SW480 (cell line): ENCODE results near the gene XDH.

ENCODE experiments used
- DNase-seq: peaks from one replicate; pipeline ENCODE4 v3.0.0-alpha.2; 2016; ENCODE audit warnings: low spot score

The XDH gene

DNA sequence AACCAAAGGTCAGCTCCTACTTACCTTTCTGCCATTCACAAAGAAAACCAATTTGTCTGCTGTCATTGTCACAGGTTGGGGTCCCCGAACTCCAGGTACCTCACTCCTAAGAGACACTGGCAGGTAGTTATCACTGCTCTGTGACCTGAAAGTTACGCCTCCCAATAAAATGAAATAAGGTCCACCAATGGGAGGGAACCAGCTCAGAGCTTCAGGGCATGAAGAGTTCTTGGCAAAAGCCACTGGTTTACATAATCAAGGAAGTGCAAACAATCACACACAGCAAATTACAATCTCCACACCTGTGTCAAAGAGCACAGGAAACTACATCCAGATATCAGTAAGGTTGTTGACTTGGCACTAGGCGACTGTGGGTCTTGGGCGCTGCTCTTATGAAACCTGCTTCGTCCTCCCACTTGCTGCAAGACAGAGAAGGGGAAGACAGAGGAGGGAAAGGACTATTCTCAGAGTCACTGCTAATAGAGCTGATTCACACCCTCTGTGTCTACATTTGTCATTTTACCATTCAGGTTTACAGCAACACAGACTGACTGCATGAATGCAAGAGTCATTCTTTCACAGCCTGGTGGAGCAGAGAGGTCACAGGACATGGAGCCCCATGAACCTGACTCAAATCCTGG is at the start of gene XDH:
Gene XDH (minus strand): TSS at position 142 of the 641 bp plus-strand sequence. CDS start 76 bp downstream, at position 66.
- peak; percentile 19 for DNase-seq

DNA sequence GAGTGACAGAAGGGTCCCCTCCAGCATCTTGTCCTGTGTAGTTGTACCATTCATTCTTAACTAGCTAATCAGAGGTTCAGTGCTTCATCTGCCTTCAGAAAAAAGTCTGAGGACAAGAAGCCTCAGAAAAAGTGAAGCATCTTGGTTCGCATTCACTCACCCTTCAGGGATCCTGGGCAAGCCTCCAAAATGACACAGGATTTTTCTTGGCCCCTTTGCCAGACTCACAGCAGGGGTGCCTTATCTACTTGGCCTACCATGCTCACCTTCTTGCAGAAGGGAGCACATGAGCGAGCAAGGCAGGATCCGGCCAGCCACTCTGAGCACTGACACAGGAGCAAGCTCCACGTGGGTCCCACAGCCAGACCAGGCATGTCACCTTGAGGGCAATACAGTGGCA is 43.1 kb upstream of the XDH start:
- DNase-seq = no peak

DNA sequence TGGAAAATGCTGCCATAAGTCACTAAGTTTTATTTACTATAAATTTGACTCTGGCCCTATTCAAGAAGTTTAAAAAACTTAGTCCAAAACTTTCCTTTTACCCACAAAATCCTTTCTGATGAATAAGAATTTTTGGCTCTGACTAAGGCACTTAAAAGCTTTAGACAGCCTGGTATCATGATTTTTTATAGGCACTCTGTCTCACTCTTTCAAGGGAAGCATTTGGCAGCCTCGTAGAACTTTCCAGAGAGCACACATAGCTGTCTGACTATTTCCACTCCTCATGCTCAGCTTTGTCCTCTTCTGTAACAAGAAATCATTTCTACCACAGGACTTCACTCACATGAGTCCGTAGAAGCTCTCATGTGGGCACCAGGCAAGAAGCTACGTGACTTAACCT is 32.3 kb upstream of the XDH start:
- no peak for DNase-seq

DNA sequence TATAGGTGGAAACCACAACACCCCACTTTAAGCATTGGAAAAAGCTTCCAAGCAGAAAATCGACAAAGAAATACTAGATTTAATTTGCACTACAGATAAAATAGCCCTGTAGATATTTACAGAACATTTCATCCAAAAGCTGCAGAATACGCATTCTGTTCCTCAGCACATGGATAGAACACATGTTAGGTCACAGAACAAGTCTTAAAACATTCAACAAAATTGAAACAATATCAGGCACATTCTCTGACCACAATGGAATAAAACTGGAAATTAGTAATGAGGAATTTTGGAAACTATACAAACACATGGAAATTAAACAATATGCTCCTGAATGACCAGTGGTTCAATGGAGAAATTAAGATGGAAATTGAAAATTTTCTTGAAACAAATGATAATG is 27.8 kb upstream of the XDH start:
- DNase-seq = no peak

DNA sequence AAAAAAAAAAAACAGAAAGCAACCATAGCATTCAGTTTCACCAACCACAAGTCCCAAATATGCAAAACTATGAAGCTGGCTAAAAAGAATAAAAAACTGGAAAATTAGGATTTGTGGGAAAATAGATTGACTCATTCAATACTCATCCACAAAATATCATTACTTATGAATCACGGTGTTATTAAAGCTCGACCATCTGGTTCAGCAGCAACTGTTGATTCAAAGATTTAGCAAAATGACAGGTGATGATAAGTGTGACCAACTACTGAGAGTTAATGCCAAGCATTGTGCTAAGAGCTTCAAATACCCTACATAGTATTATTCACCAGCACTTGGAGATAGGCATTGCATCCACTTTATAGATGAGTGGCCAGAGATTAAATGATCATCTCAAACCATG is 26.2 kb upstream of the XDH start:
- no peak for DNase-seq

DNA sequence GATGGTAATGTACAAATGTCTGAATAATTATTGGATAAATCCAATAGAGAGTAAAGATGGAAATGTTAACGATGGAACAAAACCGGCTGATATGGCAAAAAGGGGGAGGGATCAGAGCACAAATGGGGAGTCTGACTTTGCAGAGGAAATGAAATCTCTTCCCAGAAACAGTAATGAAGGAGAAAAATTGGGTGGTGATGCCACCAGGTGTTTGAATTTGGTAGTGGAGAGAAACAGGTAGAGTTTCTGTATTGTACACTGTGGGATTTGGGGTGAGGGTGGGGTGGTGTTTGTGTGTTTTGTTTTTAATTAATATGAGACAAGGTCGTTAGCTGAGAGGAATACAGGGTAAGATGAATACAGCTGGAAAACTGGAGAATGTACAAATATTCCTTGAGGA is 20.4 kb upstream of the XDH start:
- DNase-seq = no peak

DNA sequence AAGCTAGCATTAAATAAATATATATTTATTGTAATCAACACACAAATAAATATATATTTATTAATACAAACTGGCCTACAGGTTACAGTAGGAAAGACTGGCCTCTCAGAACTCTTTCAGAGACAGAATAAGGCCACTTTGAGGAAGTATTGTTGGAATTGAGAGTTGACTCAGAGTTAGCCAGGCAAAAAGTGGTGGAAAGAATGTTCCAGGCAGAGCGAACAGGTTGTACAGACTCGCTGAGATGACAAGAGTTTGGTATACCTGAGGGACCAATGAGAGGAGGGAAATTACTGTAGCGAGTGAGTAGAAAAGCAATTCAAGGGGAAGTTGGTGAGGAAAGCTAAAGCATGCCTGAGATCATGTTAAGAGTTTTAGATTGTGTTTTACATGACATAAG is 19.0 kb upstream of the XDH start:
- DNase-seq = no peak

DNA sequence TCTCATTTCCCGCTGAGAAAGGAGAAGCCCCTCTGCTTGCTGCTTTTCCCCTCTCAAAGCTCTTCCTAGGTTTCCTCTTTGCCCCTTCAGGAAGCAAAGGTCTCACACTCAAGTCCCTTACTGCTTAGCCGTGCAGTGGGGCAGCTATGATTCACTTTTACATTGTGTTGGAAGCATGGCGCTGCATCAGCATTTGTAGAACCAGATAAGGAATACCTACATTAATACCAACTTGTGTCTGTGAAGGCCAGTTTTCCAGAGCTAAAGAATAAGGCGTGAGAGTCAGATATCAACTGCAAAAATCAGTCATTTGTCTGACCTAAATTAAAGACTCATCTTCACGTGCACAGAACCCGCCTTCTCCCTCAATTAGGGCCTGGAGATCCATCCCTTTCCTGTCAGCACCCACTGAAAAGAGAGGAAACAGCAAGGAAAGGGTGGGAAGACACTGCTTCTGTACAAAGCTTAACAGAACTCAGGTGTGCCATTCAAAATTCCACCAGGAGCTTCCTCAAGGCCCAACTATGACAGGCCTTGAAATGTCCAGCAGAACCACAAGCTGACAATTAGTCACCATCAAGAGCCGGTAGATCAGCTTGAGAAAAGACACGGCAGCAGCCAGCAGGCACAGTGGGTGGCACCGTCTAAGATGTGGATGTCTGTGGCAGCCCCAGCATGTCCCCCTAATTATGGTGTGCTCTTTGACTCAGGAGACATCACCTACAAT is 16.1 kb upstream of the XDH start:
- no peak for DNase-seq

DNA sequence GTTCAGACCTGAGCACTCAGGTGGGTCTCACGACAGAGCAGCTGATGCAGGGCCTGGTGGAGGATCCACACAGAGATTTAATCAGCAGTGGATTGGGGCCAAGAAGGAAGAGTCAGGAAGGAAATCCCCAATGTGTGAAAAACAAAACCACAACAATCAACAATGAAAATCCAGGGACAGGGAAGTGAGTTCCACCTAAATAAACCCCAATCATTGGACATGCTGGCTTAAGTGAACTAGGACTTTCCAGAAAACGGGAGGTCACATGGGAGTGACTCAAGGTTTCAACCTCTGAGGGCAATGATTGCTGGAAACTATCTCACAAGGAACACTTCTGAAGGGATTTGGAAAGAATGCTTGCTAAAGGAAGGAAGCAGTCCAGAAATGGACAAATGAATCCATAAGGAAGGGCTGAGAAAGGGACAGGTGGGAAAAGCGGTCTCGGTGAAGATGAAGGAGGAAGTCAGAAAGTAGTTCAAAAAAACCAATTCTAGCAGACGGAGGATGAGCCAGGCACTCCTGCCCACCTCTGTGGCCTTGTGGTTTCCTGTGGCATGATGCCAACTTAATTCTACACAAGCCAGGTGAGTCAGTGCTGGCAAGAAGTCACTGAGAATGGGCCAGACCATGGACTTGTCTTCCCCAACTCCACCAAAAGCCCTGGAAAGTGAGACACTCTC is 15.4 kb upstream of the XDH start:
- DNase-seq = peak; percentile 67

DNA sequence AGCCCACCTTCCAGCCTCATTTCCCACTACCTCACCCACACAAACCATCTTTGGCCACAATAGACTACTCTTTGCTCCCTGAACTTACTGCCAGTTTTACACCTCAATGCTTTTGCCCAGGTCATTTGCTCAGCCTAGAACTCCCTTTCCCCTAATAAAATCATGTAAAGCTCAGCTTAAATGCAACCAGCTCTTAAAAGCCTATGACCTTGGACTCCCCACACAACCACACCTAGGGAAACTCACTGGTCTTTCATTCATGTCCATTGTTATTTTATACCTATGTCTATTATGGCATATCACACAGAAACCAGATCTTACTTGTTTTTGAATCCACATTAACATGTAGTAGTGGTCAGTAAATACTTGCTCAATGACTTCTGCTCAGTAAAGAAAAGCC is 14.5 kb upstream of the XDH start:
- no peak for DNase-seq

DNA sequence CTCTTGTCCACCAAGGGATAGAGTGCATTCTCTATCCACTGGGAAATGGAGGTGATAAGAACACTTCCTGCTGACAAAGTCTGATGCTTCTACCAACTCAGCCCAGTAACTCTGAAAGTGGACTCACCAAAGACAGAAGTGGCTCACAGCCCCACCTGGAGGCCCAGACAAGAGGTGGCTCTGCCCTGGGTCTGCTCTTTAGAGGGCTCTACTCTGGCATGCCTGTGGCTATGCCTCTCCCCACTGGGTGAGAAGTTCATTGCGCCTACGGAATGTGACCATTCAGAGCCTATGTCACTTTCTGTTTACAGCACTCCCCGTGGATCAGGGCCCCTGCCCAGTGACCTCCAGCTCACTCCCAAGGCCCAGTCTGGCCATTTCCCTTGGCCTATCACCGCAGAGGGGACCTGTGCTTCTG is 13.5 kb upstream of the XDH start:
- peak; percentile 8 for DNase-seq

DNA sequence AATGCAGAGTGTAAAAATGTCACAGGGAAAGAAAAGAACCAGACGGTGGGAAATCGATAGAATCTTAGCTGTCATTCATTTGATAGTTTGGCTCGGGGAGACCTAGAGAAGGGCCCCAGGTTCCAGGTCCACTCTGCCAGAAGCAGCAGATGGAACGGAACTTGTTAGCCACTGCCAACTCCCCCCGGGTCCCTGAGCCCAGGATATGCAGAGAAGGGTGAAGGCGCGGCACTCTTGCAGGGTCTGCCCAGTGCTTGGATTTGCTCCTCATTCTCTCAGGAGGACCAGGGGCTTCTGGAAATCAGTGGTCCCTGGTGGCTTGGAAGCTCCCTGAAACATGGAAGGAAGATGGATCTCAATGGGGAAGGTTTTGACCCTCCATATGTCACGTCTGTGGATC is 11.6 kb upstream of the XDH start:
- DNase-seq = no peak

DNA sequence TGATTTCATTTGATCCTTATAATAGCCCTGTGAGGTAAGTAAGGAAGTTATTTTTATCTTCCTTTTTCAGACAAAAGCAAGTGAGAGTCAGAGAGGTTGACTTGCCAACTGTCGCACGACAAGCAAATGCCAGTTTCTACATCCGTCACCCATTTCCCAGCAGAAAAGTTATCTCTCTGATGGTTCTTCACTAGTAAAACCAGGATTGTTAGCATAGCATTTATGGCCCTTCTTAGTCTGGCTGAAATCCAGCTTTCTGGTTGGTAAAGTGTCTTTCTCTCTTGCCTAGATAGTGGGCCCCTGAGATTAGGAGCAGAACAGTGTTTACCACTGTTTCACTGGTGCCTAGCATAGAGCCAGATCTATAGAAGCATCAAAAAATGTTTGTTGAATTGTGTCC is 7.1 kb upstream of the XDH start:
- no peak for DNase-seq

DNA sequence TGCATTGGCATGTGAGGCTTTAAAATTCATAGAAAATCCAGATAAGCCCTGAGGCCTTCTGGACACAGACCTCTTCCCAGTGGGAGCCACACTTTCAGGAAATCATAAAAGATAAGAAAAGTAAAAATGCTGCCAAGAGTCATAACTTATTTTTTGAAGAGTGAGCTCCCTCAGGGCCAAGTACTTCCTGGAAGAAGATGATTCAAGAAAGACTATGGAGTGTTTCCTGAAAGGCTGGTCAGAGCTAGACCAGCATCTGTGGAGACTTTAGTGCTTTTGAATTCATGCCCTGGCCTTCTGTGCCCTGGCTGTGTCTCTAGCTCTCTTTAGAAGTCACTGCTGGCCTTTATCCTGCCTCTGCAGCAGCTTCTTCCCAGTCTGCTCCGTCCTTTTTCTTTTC is 6.4 kb upstream of the XDH start:
- no peak for DNase-seq

DNA sequence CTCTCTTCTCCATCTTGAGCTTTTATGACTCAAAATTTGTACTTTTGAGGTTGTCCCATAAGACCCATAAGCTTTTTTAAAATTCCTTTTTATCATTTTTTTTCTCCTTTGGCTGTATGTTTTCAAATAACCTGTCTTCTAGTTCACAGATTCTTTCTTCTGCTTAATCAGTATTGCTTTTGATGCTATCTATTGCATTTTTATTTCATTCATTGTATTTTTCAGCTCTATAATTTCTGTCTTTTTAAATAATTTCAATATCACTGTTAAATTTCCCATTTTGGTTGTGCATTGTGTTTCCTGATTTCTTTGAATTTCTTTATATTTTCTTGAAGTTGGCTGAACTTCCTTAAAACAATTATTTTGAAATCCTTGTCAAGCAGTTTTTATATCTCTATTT is 4.8 kb upstream of the XDH start:
- no peak for DNase-seq

DNA sequence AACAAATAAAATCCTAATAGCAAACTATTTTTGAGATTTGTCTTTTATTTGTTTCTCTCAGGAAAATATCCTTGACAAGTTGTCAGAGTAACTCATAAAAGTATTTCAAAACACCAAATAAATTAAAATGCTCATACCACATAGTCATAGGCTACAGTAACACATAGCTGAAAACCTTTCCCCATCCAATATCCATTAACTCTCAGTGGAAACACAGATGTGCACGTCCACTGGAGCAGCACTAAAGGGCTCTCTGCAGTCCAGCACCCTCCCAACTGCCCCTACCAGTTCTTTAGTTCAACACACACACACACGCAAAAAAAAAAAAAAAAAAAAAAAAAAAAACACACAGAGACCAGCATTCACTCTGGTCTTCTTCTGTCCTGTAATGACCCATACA is 879 bp upstream of the XDH start:
- no peak for DNase-seq

DNA sequence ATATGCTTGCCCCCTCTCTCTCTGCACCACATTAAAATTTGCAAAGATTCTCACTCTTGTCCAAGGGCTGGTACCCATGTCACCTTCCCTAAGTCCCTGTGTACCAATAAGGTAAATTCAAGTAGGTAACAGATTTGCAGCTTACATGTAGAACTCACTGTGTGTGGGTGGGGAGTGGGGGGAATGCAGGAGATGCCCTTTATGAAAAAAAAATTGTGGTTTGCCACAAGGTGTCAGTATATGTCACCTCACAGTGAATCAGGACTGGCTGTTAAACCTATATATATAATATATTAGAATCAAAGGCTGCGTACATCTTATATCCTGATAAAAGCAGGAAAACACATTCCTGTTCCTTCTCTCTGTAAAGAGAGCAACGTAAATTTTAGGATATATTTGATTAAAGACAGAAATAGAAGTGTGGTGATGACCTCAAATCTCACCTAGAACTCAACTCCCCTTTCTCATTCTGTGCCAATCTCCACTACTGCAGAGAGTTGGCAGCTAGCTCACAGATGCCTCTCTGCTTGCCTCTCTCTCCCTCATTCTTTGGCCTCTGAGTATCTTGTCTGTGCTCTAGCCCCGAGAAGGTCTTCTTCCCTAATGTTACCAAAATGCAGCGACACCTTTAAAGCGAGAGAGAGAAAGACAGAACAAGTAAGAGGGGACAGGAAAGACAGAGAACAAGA is 536 bp downstream of the XDH start:
- peak; percentile 46 for DNase-seq

DNA sequence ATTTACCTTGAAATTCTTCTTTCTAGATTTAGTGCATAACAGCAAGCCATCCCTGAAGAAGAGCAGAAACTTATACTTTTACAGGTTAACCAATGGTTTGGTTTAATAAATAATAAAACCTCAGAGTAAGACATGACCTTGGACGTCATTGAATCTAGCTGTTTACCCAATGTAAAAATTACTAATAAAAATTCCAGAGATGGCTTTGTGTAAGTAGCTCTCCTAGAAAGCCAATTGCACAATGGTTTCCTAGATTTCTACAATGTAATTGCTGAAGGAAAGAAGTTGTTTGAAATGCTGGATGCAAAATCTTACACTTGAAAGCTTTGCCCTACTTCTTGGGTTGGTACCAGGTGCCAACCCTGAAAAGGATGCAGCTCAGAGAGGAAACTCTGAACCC is 1.5 kb downstream of the XDH start:
- no peak for DNase-seq

DNA sequence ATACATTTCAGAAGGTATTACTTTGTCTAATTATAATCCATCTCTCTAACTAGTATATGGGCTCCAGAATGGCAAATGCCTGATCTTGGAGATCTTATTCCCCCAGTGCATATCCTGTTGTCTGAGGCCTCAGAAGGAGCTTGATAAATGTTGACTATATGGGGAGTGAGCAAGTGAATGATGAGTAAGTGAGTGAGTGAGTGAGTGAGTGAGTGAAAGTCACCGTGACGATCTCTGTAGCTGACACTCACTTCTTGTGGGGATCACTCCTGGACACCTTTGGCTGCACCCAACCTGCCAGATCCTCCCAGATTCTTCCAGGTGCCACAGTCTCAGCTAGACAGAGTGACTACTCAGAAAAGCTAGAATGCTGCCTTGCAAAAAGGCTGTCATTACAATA is 2.8 kb downstream of the XDH start:
- no peak for DNase-seq

DNA sequence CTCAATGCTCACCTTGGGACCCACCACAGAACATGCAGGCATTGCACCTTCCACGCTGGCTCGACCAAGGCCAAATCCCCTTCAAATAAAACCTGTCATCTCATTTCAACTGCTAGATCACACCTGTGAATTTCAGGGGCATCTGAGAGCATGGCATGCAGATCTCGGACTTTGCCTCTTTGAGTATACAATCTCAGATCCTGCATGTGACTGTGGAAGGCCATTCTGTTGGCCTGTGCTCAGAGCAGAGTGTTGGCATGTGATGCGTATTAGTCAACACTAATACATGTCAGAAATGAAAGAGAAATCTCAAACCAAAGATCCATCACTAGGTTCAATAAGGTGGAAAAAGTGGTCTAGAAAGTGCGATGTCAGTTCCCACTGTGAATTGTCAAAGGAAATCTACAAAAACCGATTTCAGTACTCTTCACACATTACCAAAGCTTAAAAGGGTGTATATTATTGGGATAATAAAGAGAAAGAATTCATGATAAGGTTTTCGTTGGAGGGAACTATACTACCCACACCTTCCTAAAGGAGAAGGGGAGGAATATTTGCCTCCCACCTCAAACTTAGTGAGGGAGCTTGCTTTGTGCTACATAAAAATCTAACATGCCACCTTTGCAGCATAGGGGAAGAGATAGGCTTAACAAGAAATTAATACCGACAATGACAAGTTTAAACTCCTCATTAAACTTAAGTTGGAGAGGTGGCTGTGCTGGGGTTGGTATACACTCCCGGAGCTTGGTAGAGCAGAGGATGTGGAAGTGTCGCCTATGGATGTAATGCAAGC is 7.8 kb downstream of the XDH start:
- no peak for DNase-seq

DNA sequence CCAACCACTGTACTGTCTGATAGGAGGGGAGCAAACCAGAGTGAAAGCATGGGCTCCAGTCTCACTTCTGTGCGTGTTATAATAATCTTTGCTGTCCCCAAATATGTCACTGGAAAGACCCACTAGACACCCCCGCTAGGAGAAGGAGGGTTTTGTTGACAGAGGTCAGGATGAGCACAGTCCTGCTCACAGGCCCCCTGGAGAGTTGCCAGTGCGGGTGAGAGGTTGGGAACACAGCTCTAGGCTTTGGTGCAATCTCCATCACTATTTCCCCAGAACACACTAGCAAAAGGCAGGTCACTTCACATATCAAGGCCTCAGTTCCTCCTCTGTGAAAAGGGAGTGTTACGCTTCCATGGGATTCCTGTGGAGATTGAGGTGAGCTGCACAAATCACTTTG is 9.7 kb downstream of the XDH start:
- DNase-seq = no peak

DNA sequence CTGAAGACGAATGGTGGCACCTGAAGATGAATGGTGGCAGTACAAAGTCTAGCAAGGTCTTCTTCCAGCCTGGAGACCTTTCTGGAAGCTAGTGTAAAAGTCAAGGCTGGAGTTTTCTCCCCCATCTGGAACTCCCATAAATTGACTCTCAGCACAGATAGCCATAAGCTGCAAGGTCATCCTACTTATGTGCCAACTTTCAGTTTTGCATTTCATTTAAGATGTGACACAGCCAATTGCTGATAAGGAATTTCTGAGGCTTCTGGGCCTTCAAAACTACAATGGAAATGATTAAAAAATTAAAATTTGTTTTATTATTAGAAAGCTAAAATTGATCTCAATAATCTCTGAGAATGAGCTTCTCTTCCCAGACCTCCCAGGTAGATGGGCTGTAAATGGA is 10.2 kb downstream of the XDH start:
- no peak for DNase-seq
